ENCODE measurements around the gene RAI14. TPM values are rescaled to one million over a fixed set of nuclear protein-coding genes. Genes with fewer than 3 reads are reported as not detected.

Gene RAI14
- total RNA-seq, 1 donor from 2014 or later, result 260 TPM

GRCh38 chr5:34694012-34694411 lies 37.9 kb downstream of the RAI14 start:
- H3K36me3 Mint-ChIP-seq (ENCODE audit: low read depth), result peaks cover 14% of the 10 kb centered on the region

DNA sequence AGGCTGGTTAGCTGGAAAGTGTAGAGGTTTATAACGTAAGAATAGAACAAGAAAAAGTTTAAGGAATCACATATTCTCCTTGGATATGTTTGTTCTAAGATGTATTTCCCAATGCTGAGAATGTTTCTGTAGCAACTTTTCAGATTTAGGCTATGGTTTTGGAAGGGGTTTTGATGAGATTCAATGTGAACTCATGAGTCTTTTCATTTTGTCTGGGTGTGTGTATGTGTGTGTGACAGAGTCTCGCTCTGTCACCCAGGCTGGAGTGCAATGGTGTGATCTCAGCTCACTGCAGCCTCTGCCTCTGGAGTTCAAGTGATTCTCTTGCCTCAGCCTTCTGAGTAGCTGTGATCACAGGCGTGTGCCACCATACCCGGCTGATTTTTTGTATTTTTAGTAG lies 38.6 kb downstream of the RAI14 start:
- no peaks in the 10 kb centered on the region for H3K9me3 Mint-ChIP-seq (ENCODE audit: low read depth)
- peaks cover 75% of the 10 kb centered on the region for H3K4me1 Mint-ChIP-seq (ENCODE audit: low read depth)
- TF ChIP-seq, protein P1, sequence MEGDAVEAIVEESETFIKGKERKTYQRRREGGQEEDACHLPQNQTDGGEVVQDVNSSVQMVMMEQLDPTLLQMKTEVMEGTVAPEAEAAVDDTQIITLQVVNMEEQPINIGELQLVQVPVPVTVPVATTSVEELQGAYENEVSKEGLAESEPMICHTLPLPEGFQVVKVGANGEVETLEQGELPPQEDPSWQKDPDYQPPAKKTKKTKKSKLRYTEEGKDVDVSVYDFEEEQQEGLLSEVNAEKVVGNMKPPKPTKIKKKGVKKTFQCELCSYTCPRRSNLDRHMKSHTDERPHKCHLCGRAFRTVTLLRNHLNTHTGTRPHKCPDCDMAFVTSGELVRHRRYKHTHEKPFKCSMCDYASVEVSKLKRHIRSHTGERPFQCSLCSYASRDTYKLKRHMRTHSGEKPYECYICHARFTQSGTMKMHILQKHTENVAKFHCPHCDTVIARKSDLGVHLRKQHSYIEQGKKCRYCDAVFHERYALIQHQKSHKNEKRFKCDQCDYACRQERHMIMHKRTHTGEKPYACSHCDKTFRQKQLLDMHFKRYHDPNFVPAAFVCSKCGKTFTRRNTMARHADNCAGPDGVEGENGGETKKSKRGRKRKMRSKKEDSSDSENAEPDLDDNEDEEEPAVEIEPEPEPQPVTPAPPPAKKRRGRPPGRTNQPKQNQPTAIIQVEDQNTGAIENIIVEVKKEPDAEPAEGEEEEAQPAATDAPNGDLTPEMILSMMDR (IDR thresholded peaks at IDR 0.05), result no peak
- peak overlapping the region; percentile 78 for H3K27ac Mint-ChIP-seq (ENCODE audit: unreplicated experiment)
- H3K27me3 Mint-ChIP-seq (ENCODE audit: low read depth), result no peaks in the 10 kb centered on the region
- H3K4me3 Mint-ChIP-seq (ENCODE audit: unreplicated experiment), result no peak overlapping the region
- no peak for DNase-seq (ENCODE audit: low spot score)
- peaks cover 14% of the 10 kb centered on the region for H3K36me3 Mint-ChIP-seq (ENCODE audit: low read depth)

More at GRCh38 chr5:34694012-34694411, 37.9 kb downstream of the RAI14 start:
- no peak overlapping the region for H3K4me3 Mint-ChIP-seq (ENCODE audit: unreplicated experiment)
- TF ChIP-seq, protein P1 (IDR thresholded peaks at IDR 0.05), result no peak
- DNase-seq (ENCODE audit: low spot score), result no peak
- H3K27ac Mint-ChIP-seq (ENCODE audit: unreplicated experiment), result peak overlapping the region; percentile 78
- H3K9me3 Mint-ChIP-seq (ENCODE audit: low read depth), result no peaks in the 10 kb centered on the region
- no peaks in the 10 kb centered on the region for H3K27me3 Mint-ChIP-seq (ENCODE audit: low read depth)
- H3K4me1 Mint-ChIP-seq (ENCODE audit: low read depth), result peaks cover 72% of the 10 kb centered on the region

DNA sequence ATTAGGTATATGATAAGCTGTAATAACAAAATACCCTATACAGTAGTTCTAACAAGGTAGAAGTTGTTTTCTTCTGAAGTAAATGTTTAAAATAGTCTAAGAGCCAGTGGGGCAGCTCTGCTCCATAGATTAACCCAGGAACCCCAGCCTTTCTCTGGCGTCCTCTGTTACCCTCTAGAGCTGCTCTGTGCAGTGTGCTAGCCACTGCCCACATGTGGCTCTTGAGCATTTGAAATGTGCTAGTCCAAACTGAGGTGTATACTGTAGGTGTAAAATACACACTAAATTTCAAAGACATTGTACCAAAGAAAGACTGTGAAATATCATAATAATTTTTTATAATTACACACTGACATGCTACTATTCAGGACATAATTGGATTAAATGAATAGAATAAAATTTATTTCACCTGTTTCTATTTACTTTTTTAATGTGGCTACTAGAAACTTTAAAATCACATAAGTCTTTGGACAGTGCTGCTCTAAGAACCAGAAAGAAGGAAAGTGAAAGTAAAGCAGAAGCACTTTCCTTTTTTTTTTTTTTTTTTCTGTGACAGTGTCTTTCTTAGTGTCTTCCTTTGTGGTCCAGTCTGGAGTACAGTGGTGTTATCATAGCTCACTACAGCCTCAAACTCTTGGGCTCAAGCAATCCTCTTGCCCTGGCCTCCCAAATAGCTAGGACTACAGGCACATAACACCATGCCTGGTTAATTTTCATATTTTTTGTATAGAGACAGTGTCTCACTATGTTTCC lies 39.3 kb downstream of the RAI14 start:
- Mint-ChIP-seq H3K4me3 (ENCODE audit: unreplicated experiment) (peak overlapping the region; percentile 19), H3K27me3 (ENCODE audit: low read depth) (no peaks in the 10 kb centered on the region), H3K27ac (ENCODE audit: unreplicated experiment) (peak overlapping the region; percentile 89), H3K36me3 (ENCODE audit: low read depth) (peaks cover 8% of the 10 kb centered on the region), H3K4me1 (ENCODE audit: low read depth) (peaks cover 75% of the 10 kb centered on the region), H3K9me3 (ENCODE audit: low read depth) (no peaks in the 10 kb centered on the region)
- TF ChIP-seq, protein P1 (IDR thresholded peaks at IDR 0.05), result no peak
- no peak for DNase-seq (ENCODE audit: low spot score)

- Mint-ChIP-seq H3K36me3 (ENCODE audit: low read depth) (peaks cover 11% of the 10 kb centered on the region), H3K27me3 (ENCODE audit: low read depth) (no peaks in the 10 kb centered on the region), H3K9me3 (ENCODE audit: low read depth) (no peaks in the 10 kb centered on the region), H3K4me1 (ENCODE audit: low read depth) (peaks cover 70% of the 10 kb centered on the region), H3K27ac (ENCODE audit: unreplicated experiment) (no peak overlapping the region), H3K4me3 (ENCODE audit: unreplicated experiment) (no peak overlapping the region)
- no peak for DNase-seq (ENCODE audit: low spot score)
- TF ChIP-seq, protein P1 (IDR thresholded peaks at IDR 0.05), result no peak
Observed at GRCh38 chr5:34697308-34698108, 41.4 kb downstream of the RAI14 start.

DNA sequence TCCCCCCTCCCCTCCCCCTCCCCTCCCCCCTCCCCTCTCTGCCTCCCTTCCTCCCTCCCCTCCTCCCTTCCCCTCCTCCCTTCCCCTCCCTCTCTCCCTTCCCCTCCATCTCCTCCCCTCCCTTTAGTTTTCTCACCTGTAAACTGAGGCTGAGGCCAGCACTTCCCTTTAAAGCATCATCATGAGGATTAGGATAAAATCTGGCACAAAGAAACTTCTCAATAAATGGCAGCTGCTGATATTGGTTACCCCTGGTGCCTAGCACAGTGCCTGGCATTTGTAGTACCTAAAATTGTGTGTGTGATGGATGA lies 41.9 kb downstream of the RAI14 start:
- peaks cover 11% of the 10 kb centered on the region for H3K36me3 Mint-ChIP-seq (ENCODE audit: low read depth)
- no peak overlapping the region for H3K4me3 Mint-ChIP-seq (ENCODE audit: unreplicated experiment)
- no peaks in the 10 kb centered on the region for H3K27me3 Mint-ChIP-seq (ENCODE audit: low read depth)
- H3K9me3 Mint-ChIP-seq (ENCODE audit: low read depth), result no peaks in the 10 kb centered on the region
- no peak for DNase-seq (ENCODE audit: low spot score)
- TF ChIP-seq, protein P1 (IDR thresholded peaks at IDR 0.05), result no peak
- peak overlapping the region; percentile 51 for H3K27ac Mint-ChIP-seq (ENCODE audit: unreplicated experiment)
- peaks cover 64% of the 10 kb centered on the region for H3K4me1 Mint-ChIP-seq (ENCODE audit: low read depth)
